Vagina (tissue), 2 donors: Measurements from ENCODE around the gene PDGFRA.

Source experiments
- POLR2AphosphoS5 ChIP-seq, 2 donors: sonication (generic); formaldehyde crosslinking; IDR thresholded peaks; one replicate each; pipeline ENCODE4 v1.9.0; 2017; ENCODE audit warnings: antibody characterized with exemption in 2 of 2, mild to moderate bottlenecking in 2 of 2, low read depth in 1 of 2; ENCODE audit not compliant: insufficient read depth in 1 of 2
- TF ChIP-seq, protein P1 (sequence below), 3 experiments: fragments of 450-650 bp in 2 of 3; fragments of 200-600 bp in 1 of 3; sonication (generic) in 1 of 3; IDR thresholded peaks; one replicate each; pipeline ENCODE4 v1.5.1; 2017 to 2019; ENCODE audit warnings: antibody characterized with exemption in 3 of 3, mild to moderate bottlenecking in 2 of 3, moderate library complexity in 2 of 3

DNA sequence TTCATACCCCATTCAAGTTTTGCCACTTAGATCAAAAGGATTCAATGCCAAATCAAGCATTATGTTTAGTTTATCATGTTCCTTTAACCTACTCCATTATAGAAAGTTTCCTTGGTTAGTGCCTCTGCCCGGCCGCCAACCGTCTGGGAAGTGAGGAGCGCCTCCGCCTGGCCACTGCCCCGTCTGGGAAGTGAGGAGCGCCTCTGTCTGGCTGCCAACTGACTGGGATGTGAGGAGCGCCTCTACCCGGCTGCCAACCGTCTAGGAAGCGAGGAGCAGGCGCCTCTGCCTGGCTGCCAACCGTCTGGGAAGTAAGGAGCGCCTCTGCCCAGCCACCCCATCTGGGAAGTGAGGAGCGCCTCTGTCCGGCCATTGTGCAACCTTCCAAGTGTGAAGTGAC is 36.3 kb upstream of the PDGFRA start:
- TF ChIP-seq, protein P1, sequence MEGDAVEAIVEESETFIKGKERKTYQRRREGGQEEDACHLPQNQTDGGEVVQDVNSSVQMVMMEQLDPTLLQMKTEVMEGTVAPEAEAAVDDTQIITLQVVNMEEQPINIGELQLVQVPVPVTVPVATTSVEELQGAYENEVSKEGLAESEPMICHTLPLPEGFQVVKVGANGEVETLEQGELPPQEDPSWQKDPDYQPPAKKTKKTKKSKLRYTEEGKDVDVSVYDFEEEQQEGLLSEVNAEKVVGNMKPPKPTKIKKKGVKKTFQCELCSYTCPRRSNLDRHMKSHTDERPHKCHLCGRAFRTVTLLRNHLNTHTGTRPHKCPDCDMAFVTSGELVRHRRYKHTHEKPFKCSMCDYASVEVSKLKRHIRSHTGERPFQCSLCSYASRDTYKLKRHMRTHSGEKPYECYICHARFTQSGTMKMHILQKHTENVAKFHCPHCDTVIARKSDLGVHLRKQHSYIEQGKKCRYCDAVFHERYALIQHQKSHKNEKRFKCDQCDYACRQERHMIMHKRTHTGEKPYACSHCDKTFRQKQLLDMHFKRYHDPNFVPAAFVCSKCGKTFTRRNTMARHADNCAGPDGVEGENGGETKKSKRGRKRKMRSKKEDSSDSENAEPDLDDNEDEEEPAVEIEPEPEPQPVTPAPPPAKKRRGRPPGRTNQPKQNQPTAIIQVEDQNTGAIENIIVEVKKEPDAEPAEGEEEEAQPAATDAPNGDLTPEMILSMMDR (IDR thresholded peaks at IDR 0.05): no peak
- TF ChIP-seq POLR2AphosphoS5 (IDR thresholded peaks at IDR 0.05; ENCODE audit: insufficient read depth in 1 of 2, low read depth in 1 of 2): no peak
